Bronchial epithelial cell (primary cell): ENCODE measurements around the gene NME7. TPM values are rescaled to one million over a fixed set of nuclear protein-coding genes. Genes with fewer than 3 reads are reported as not detected.

Experiments used
- DNase-seq: peaks from one replicate; pipeline ENCODE4 v3.0.0-alpha.2; 2010; ENCODE audit warnings: low read depth
- FAIRE-seq: peaks from 2 replicates; lab custom pipeline; 2011; peaks lifted over from hg19 to GRCh38; lab: Jason Lieb, UNC
- H3K27me3 ChIP-seq: 2 replicates; pipeline ENCODE4 v1.5.1; 2011; ENCODE audit warnings: low read length; ENCODE audit not compliant: control insufficient read depth, insufficient read depth
- H3K36me3 ChIP-seq: 2 replicates; pipeline ENCODE4 v1.5.1; 2011; ENCODE audit warnings: low read length; ENCODE audit not compliant: control insufficient read depth, insufficient read depth
- H3K4me3 ChIP-seq: 2 replicates; pipeline ENCODE4 v1.5.1; 2011; ENCODE audit warnings: mild to moderate bottlenecking, low read depth, low read length, control low read depth
- total RNA-seq: library from RNA; depleted of rRNA; stranded (reverse); fragments of >200 nt; gene quantifications from 2 replicates; pipeline ENCODE4 v1.2.1, GENCODE V29; 2014
- TF ChIP-seq, protein P1 (sequence below): IDR thresholded peaks from 2 replicates; pipeline ENCODE4 v1.5.1; 2011; ENCODE audit warnings: mild to moderate bottlenecking, moderate library complexity, low read length, control low read depth, inconsistent platforms; ENCODE audit not compliant: insufficient read depth, severe bottlenecking

The NME7 gene
- total RNA-seq, 1 donor from 2014 or later: 11.6 TPM

DNA sequence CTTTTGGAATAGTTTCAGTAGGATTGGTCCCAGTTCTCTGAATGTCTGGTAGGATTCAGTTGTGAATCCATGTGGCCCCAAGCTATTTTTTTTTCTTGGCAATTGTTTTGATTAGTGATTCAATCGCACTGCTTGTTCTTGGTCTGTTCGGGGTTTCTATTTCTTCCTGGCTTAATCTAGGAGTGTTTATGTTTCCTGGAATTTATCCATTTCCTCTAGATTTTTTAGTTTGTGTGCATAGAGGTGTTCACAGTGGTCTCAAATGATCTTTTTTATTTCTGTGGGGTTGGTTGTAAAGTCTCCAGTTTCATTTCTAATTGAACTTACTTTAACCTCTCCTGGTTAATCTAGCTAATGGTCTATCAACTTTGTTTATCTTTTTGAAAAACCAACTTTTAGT lies 117.6 kb downstream of the NME7 start:
- no peak for FAIRE-seq
- DNase-seq: peak; percentile 31
- no peak overlapping the region for H3K4me3 ChIP-seq
- TF ChIP-seq, protein P1, sequence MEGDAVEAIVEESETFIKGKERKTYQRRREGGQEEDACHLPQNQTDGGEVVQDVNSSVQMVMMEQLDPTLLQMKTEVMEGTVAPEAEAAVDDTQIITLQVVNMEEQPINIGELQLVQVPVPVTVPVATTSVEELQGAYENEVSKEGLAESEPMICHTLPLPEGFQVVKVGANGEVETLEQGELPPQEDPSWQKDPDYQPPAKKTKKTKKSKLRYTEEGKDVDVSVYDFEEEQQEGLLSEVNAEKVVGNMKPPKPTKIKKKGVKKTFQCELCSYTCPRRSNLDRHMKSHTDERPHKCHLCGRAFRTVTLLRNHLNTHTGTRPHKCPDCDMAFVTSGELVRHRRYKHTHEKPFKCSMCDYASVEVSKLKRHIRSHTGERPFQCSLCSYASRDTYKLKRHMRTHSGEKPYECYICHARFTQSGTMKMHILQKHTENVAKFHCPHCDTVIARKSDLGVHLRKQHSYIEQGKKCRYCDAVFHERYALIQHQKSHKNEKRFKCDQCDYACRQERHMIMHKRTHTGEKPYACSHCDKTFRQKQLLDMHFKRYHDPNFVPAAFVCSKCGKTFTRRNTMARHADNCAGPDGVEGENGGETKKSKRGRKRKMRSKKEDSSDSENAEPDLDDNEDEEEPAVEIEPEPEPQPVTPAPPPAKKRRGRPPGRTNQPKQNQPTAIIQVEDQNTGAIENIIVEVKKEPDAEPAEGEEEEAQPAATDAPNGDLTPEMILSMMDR: no peak
- H3K27me3 ChIP-seq: no peaks in the 10 kb centered on the region
- no peaks in the 10 kb centered on the region for H3K36me3 ChIP-seq

DNA sequence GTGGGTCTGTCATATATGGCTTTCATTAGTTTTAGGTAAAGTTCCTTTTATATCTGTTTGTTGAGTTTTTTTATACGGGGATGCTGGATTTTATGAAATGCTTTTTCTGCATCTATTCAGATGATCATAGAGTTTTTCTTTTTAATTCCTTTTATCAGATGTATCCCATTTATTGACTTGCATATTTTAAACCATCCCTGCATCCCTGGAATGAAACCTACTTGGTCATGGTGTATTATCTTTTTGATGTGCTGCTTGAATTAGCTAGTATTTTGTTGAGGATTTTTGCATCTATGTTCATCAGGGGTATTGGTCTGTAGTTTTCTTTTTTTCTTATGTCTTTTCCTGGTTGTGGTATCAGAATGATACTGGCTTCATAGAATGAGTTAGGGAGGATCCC lies 118.0 kb downstream of the NME7 start:
- no peak for FAIRE-seq
- no peak for DNase-seq

DNA sequence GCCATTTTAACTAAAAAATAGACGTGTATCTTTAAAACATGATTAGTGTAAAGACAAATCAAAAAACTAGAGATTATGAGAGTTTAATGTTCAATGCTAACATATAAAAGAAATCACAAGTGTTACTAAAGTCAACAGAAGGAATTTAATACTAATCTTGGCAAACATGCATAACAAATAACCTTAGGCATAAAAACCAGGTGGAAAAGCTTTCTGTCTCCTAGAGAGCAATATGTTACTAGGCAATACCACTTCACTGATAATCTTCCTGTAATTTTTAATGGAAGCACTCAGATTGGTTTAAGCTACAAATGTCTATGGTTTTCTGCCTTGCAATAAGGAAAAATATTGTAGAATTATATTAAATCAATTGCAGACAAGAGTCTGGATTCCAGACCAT lies 121.9 kb downstream of the NME7 start:
- Histone ChIP-seq H3K27me3 (no peaks in the 10 kb centered on the region), H3K36me3 (no peaks in the 10 kb centered on the region), H3K4me3 (no peak overlapping the region)
- TF ChIP-seq, protein P1: no peak
- DNase-seq: no peak
- no peak for FAIRE-seq

More for the DNA sequence above, 118.0 kb downstream of the NME7 start:
- TF ChIP-seq, protein P1: no peak
- Histone ChIP-seq H3K27me3 (no peaks in the 10 kb centered on the region), H3K4me3 (no peak overlapping the region), H3K36me3 (no peaks in the 10 kb centered on the region)

DNA sequence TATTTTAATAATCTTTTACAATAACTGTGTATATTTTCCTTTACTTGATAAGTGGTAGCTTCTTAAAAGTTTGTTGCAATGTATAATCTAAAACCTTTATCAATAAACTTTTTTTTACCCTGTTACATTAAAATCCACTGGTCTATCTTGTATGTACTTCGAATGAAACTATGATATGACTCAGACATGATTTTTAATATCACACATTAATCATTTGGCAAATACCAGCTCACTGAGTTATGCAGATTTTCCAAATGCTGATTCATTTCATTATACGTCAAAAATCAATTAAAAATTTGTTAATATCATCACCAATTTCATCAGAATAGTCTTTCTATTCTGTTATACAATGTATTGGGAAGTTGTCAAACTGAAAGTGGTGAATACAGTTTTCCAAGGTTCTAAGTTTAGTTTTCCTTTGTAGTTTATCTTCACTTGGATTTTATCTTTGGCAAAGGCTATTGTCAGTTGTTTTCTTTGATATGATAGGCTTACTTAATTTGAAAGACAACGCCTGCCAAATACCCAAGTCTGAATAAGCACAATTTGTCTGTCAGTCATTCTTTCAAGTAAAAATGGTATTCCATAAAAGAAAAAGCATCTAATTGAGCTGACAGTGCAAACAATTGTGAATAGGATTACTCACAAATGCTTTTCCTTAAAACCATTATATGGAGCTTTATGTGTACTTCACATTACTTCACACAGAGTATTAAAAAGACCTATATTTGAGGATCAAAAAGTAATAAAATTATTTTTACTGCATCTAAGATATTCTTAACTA lies 127.0 kb downstream of the NME7 start:
- TF ChIP-seq, protein P1: no peak
- FAIRE-seq (no peak), DNase-seq (peak; percentile 93)
- Histone ChIP-seq H3K27me3 (no peaks in the 10 kb centered on the region), H3K4me3 (no peak overlapping the region), H3K36me3 (no peaks in the 10 kb centered on the region)

DNA sequence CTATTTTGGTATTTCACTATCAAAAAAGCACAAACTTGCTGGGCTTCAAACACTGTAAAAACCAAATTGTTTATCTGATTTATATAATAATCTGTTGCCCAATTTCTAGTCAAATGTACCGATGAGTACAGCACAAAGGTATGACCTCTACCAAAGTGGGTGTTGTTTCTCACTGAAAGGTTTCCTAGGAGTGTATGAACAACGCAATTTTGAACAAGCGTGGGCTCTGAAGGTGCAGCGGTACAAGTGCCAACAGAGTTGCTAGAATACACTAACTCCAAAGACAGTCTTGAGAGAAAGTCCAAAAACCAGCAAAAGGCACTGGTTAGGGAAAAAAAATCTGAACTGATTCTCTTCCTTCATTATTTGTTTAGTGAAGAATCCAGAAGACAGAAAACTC lies 130.7 kb downstream of the NME7 start:
- Histone ChIP-seq H3K27me3 (no peaks in the 10 kb centered on the region), H3K36me3 (no peaks in the 10 kb centered on the region), H3K4me3 (no peak overlapping the region)
- FAIRE-seq: no peak
- TF ChIP-seq, protein P1: no peak
- DNase-seq: peak; percentile 36

DNA sequence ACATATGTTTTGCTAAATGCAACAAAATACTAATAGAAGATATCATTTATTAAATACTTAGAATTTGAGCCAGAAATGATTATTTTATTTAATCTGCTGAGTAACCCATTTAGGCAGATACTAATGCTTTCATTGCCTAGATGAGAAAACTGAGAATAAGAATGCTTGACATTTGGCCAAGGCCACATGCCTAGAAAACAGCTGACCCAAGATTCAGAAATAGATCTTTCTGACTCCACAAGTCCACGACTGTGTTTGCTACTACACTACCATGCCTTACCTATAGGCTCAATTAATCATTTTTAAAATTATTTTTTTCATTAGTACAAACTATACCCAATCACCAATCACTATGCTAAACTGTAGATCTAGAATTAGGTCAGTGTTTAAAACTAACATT lies 131.5 kb downstream of the NME7 start:
- TF ChIP-seq, protein P1: no peak
- FAIRE-seq (no peak), DNase-seq (no peak)
- Histone ChIP-seq H3K36me3 (no peaks in the 10 kb centered on the region), H3K4me3 (no peak overlapping the region), H3K27me3 (no peaks in the 10 kb centered on the region)
